Liver (tissue), 3 donors: Measurements from ENCODE around the gene DTYMK.

Experiments
- CTCF ChIP-seq: fragments of 150-350 bp; IDR thresholded peaks from 2 replicates; pipeline ENCODE4 v1.5.1; 2017; ENCODE audit warnings: improper control_type of control experiment, low read depth, low read length; ENCODE audit not compliant: missing input control
- EGR1 ChIP-seq, 2 donors: IDR thresholded peaks; 2 replicates each; pipeline ENCODE4 v1.6.1; 2016 to 2018; ENCODE audit warnings: antibody characterized with exemption in 2 of 2, low read depth in 2 of 2
- GABPA ChIP-seq, 2 donors: IDR thresholded peaks in 1 of 2; conservative IDR thresholded peaks in 1 of 2; 2 replicates each; pipeline ENCODE4 v1.6.1; 2016; ENCODE audit warnings: antibody characterized with exemption in 2 of 2, mild to moderate bottlenecking in 1 of 2, moderate library complexity in 1 of 2
- JUND ChIP-seq, 2 donors: IDR thresholded peaks; 2 replicates each; pipeline ENCODE4 v1.6.1; 2016; ENCODE audit warnings: antibody characterized with exemption in 2 of 2
- RAD21 ChIP-seq, 2 donors: IDR thresholded peaks; 2 replicates each; pipeline ENCODE4 v1.6.1; 2016; ENCODE audit warnings: antibody characterized with exemption in 2 of 2, mild to moderate bottlenecking in 2 of 2
- SP1 ChIP-seq: IDR thresholded peaks from 2 replicates; pipeline ENCODE4 v1.6.1; 2018; ENCODE audit warnings: antibody characterized with exemption, mild to moderate bottlenecking
- TAF1 ChIP-seq: conservative IDR thresholded peaks from 2 replicates; pipeline ENCODE4 v1.6.1; 2016; ENCODE audit warnings: antibody characterized with exemption, mild to moderate bottlenecking
- YY1 ChIP-seq: IDR thresholded peaks from 2 replicates; pipeline ENCODE4 v1.6.1; 2016; ENCODE audit warnings: antibody characterized with exemption, mild to moderate bottlenecking
- TF ChIP-seq, protein P1 (sequence below): IDR thresholded peaks from 2 replicates; pipeline ENCODE4 v1.6.1; 2016; ENCODE audit warnings: antibody characterized with exemption
- TF ChIP-seq, protein P2 (sequence below): IDR thresholded peaks from 2 replicates; pipeline ENCODE4 v1.6.1; 2016; ENCODE audit warnings: antibody characterized with exemption, mild to moderate bottlenecking
- donor health status: healthy.
- donor health status: healthy.

- no peak for TF ChIP-seq EGR1 (IDR thresholded peaks at IDR 0.05; ENCODE audit: low read depth in 2 of 2)
- no peak for TF ChIP-seq YY1
- no peak for TF ChIP-seq TAF1
- no peak for TF ChIP-seq SP1
- no peak for TF ChIP-seq CTCF
- TF ChIP-seq JUND (IDR thresholded peaks at IDR 0.05), result no peak
- TF ChIP-seq, protein P1, sequence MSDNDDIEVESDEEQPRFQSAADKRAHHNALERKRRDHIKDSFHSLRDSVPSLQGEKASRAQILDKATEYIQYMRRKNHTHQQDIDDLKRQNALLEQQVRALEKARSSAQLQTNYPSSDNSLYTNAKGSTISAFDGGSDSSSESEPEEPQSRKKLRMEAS, result no peak
- no peak for TF ChIP-seq RAD21 (IDR thresholded peaks at IDR 0.05)
- TF ChIP-seq, protein P2, sequence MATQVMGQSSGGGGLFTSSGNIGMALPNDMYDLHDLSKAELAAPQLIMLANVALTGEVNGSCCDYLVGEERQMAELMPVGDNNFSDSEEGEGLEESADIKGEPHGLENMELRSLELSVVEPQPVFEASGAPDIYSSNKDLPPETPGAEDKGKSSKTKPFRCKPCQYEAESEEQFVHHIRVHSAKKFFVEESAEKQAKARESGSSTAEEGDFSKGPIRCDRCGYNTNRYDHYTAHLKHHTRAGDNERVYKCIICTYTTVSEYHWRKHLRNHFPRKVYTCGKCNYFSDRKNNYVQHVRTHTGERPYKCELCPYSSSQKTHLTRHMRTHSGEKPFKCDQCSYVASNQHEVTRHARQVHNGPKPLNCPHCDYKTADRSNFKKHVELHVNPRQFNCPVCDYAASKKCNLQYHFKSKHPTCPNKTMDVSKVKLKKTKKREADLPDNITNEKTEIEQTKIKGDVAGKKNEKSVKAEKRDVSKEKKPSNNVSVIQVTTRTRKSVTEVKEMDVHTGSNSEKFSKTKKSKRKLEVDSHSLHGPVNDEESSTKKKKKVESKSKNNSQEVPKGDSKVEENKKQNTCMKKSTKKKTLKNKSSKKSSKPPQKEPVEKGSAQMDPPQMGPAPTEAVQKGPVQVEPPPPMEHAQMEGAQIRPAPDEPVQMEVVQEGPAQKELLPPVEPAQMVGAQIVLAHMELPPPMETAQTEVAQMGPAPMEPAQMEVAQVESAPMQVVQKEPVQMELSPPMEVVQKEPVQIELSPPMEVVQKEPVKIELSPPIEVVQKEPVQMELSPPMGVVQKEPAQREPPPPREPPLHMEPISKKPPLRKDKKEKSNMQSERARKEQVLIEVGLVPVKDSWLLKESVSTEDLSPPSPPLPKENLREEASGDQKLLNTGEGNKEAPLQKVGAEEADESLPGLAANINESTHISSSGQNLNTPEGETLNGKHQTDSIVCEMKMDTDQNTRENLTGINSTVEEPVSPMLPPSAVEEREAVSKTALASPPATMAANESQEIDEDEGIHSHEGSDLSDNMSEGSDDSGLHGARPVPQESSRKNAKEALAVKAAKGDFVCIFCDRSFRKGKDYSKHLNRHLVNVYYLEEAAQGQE, result no peak
- TF ChIP-seq GABPA (IDR thresholded peaks at IDR 0.05 in 1 of 2, conservative IDR thresholded peaks at IDR 0.05 in 1 of 2), result no peak
These were observed 16.1 kb downstream of the DTYMK start for GRCh38 chr2:241670333-241671110.
